ENCODE results near the gene KCNMA1.
"Not testable (repeated sequence)": the region's sequence is repeated elsewhere in the genome, so short reads cannot be mapped to it uniquely, and the experiment has no call there.

The KCNMA1 gene

DNA sequence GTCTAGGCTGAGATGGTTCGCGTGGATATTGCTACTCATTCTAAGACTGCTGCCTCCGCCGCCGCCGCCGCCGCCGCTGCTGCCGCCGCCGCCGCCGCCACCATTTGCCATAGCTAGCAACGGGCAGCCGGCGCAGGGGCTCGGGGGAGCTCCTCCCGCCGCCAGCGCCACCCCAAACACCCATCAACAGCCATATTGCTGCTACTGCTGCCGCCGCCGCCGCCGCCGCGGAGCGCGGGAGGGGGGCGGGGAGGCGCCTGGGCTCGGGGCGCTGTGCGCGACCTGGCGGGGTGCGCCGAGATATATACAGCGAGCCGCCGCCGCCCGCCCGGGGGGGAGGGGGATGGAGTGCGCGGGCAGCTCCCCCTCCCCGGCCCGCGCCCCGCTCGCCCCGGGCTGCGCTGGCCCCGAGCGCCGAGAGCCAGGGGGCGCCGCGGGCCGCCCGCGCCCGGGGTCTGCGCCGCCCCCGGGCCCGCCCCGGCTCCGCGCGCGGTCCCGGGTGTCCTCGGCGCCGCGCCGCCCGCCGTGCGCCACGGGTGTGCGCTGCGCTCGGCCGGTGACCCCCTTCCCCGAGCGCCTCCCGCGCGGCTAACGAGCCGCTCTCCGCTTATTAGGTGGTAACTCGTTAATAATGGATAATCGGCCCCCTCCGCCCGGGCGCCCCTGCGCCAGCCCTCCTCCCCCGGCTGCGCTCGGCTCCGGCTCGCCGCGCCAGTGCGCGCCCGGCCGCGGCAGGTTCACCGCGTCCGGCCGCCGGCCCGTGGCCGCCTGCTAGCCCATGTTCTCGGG is at the start of gene KCNMA1:
TSS of gene KCNMA1 (minus strand) at position 277 of the 789 bp plus-strand sequence.
- no peak for DNase-seq

DNA sequence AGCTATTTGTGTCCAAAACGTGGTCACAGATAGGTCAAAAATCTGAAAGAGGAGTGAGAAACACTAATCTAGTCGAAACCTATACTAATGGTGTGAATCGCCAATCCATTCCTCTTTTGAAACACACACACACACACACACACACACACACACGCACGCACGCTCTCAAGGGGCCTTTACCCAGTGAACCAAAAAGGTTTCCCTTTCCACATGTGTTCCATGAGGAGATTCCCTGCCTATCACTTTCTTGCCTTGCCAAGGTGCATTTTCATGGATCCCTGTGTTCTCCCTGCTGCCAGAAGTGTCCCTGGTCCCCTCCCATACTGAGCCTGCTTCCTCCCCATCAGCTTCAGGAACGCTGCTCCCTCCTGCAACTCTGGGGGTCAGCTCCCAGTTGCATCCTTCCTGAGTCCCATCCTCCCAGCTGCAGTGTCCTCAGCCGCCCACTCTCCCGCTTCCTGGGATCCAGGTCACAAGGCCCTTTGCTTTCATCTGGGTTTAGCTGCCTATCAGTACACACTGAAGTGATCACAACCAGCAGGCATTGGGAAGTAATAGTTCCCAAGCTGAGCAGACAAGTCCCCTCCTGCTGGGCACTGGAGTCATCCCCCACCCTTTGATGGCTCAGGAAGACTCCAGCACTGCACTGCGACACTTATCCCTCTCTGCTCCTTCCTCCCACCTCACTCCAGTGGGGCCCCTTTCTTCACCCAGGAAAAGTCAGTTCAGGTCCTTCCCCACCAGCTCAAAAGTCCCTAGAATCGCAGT is 49.2 kb upstream of the KCNMA1 start:
- no peak for DNase-seq

DNA sequence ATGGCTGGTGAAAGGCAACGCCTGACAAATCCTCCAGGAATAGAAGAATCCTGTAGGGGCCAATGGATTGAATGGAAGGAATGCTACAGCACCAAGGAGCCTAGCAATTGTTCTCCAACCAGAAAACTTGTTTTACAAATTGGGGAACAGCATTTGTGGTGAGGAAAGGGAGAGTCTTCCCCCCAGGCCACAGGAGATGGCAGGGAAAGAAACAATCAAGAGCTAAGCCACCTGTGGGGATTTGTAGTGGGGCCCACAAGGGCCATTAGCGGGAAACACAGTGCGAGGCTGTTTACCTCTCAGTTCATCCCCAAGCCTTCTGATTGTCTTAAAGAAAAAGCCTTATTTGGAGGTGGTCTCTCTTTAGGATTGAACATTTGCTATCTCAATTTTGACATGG is 48.5 kb upstream of the KCNMA1 start:
- no peak for DNase-seq

DNA sequence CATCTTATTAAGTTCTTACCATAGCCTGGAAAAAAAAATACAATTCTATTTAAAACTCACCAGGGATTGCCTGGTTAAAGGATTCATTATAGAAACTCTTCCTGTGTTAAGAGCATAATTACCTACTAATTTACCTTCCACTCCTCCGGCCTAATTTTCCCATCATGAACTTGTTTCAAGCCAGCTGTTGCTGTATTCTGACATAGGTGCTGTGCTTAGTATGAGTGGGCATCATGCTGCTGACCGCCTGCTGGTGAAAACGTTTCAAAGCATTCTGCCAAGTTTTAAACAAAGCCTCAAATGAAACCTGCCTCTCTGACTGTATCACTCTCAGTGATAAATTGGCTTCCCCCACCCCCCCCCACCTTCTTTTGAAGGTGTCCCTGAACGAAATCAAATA is 47.8 kb upstream of the KCNMA1 start:
- DNase-seq: no peak

DNA sequence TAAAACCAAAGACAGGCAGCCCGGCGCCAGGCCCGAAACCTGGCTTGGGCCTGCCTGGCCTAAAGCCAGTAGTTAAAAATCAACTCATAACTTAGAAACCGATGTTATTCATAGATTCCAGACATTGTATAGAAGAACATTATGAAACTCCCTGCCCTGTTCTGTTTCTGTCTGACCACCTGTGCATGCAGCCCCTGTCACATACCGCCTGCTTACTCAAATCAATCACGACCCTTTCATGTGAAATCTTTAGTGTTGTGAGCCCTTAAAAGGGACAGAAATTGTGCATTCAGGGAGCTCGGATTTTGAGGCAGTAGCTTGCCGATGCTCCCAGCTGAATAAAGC is 45.5 kb upstream of the KCNMA1 start:
- not testable (repeated sequence) for DNase-seq

DNA sequence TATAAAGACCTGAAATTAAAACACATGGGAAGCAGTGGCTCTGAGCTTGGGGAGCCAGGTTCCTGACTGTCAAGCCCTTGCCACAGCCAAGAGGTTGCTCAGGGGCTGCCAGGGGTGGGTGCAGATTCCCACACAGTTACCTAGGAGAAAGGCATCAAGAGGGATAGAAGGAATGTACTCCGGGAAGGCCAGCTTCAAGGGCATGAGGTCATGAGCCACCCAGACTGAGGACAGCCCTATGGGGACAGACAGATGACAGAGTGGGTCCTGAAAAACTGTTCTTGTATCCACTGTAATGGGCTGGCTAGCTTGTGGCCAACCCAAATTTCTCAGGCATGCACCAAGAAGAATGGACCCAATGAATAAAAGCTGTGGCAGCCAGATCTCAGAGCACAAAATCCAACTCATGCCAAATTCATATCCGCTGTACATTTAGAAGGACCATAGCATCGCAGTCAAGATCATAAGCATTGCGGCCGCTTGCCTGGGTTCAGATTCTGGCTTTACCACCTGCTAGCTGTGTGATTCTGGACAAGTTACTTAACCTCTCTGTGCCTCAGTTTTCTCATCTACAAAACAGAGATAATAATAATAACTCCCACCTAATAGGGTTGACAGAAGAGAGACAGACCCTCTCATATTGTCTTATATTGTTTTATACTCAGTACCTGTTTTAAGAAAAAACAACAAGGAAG is 44.9 kb upstream of the KCNMA1 start:
- DNase-seq: no peak

DNA sequence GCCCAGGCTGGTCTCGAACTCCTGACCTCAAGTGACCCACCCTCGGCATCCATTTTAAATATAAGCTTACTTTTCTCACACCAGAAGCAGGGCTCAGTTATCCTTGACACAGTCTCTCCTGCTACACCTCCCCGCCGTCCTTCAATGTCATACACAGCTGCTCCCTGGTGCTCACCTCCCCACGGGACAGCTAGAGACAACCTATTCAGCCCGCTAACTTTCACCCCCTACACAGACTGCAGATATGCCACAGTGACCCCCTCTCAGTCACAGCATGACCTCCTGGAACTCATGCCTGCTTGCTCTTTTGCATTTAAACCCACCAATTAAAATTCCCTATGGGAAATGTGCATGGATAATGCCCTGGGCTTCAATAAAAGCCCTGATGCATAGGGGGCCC is 44.2 kb upstream of the KCNMA1 start:
- DNase-seq: no peak

DNA sequence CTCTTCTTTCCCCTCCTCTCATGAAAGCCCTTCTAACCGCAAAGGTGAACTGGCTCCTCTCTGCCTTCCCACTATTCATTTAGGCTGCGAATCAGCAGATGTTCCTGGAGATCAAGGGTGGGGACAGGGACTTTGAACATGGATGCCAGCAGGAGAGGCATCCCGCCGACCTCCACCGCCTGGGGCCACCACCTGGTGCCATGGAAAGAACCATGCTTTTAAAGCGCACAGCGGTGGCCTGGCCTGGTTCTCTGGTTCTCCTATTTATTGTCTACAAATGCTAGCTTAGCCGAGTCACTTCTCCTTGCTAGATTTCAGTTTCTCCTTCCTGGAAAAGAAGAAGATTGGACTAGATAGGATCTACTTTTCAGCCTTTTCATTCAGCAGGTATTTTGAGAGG is 43.2 kb upstream of the KCNMA1 start:
- DNase-seq: no peak

DNA sequence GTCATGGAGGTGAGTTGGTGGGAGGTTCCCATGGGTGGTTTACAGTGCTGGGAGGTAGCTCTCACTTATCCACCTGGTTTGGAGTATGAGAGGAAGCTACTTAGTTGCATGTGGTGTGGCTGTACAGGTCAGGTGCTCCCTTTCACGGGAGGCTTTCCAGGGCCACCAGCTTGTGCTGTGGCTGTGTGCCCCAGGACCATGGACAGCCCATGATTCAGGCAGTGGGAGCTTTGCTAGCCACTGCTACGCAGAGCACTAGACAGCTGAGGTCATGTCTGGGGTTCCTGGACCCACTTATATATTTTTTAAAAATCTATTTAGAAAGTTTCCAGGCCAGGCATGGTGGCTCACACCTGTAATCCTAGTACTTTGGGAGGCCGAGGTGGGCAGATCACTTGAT is 42.5 kb upstream of the KCNMA1 start:
- no peak for DNase-seq

DNA sequence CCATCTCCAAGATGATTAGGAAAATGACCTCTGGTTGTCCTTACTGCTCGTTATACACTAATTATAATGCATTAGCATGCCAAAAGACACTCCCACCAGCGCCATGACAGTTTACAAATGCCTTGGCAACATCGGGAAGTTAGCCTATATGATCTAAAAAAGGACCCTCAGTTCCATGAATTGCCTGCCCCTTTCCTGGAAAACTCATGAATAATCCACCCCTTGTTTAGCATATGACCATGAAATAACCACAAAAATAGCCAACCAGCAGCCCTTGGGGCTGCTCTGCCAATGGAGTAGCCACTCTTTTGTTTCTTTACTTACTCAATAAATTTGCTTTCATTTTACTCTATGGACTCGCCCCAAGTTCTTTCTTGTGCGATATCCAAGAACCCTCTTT is 41.6 kb upstream of the KCNMA1 start:
- no peak for DNase-seq

DNA sequence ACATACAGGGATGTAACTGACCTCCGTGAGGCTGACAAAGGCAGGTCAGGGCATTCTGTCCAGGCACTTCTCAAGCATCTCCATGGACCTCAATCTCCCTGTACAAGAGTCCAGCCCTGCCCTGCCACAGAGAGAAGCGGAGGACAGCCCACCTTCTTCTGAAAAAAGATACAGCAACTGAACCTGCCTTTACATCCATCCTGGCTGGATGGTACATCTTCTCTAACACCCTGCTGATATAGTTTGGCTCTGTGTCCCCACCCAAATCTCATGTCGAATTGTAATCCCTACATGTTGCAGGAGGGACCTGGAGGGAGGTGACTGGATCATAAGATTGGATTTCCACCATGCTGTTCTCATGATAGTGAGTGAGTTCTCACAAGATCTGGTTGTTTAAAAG is 40.5 kb upstream of the KCNMA1 start:
- DNase-seq: no peak

DNA sequence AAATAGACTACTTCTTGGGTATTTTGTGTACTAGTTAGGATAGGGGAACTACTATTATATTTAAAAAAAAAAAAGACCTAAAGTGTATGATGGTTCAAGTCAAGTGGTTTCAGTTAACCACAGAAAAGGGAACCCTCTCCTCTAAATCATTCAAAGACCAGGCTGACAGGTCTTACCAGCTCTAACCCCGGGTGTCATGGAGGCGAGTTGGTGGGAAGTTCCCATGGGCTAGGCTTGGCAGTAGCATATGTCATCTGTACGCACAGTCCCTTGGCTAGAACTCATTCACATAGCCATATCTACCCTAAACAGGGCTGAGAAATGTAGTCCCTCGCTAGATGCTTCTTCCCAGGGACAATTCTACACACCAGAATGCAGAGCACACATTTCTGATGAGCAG is 37.7 kb upstream of the KCNMA1 start:
- no peak for DNase-seq

DNA sequence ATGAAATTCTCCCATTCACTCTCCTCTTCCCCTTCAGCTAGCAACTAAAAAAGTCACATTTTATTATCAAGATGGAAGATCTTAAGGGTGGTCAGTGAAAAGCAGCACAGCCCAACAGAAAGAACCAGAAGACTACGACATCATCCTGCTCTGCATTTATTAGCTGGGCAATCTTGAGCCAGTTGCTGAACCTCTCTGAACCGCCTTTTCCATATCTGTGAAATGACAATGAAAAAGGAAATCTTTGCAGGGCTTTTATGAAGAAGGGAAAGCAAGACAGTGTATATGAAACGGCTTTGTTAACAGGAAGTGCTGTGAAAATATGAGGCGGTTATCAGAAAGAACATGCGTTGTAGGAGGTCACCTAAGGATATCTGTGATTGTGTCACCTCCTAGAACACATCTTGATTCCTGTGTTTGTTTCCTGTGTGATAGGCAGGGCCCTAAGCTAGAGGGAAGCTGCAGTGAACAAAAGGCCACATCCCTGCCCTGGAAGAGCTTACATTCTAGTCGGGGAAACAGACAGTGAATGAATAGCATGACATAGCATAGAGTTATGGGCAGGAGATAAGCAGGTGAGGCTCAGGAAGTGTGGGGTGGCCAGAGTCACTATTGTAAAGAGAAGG is 36.0 kb upstream of the KCNMA1 start:
- no peak for DNase-seq

DNA sequence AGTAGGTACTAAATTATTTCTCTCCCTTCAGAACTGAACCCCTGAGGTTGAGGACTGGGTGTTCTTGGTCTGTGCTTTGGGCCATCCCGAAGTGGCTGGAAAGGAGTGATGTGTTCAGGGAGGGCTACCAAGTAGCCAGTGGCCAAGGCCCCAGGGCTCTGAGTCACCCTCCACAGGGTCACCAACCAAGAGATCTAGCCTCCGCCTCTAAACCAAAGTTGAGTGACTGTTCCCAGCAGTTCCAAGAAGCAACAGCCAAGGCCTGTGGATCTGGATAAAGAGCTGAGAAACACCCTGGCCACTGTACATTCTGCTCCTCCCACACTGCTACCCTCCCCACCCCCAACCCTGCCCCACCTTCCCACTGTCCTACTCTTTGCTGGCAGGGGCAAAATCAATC is 35.5 kb upstream of the KCNMA1 start:
- no peak for DNase-seq

DNA sequence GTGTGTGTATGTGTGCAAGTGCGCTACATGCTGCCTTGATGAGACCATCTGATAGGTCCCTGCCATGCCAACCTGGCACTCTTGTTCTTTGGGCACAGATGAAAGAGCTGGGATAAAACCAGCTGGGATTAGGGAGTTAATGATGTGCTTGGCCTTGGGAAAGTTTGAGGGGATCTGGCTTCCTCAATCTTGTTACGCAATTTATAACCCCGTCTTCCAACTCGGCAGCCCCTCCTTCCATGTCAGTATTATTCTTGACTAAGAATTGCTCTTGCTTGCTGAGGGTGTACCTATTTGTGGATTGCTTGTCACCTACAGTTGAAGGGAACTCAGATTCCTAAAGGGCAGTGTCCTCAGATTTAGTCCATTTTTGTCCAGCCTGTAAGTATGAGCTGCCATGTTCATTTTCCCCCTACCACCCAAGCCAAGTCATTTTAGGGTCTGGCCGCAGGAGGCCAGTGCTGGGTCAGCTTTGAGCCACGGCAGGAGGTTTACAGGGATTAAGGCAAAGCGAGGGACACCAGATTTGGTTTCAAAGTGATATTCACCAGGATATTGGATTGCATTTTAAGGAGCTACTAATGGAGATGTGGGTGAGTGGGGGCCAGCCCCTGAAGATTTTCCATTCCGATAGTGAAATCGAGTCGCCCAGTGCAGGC is 34.1 kb upstream of the KCNMA1 start:
- DNase-seq: no peak

DNA sequence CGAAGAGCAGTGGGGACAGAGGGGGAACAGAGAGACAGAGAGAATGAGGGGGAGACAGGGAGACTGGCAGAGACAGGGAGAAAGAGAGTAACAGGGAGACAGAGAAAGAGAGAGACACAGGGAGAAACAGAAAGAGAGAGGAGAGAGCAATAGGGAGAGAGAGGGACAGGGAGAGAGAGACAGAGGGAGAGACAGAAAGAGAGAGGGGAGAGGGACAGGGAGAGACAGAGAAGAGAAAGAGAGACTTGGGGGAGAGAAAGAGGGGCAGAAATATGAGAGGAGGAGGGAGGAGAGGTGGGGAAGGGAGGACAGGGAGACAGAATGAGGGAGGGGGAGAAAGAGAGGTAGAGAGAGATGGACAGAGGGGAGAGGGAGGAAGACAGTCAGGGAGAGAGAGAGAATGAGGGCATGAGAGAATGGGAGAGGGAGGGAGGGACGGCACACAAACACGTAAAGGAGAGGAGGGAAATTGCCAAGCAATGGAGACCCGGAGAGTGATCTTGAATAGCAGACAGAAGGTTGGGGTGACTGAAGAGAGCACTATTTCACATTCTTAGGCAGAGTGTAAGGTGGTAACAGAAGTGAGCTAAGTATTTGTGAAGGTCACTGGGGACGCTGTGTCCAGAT is 33.3 kb upstream of the KCNMA1 start:
- DNase-seq: no peak

DNA sequence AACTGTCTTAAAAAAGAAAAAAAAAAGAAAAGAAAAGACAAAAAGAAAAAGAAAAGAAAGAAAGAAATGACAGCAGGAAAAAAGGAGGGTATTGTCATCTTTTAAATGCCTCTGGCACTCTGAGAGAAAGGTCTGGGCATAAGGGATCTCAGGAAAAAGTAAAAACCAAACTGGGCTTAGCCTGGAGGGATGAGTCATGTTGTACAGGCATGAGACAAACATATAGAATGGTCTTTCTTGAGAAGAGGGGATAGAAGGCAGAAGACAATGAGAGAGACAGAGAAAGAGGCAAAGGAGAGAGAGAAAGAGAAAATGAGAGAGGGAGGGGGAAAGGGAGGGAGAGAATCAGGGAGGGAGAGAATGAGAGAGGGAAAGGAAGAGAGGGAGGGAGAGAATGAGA is 32.3 kb upstream of the KCNMA1 start:
- no peak for DNase-seq

DNA sequence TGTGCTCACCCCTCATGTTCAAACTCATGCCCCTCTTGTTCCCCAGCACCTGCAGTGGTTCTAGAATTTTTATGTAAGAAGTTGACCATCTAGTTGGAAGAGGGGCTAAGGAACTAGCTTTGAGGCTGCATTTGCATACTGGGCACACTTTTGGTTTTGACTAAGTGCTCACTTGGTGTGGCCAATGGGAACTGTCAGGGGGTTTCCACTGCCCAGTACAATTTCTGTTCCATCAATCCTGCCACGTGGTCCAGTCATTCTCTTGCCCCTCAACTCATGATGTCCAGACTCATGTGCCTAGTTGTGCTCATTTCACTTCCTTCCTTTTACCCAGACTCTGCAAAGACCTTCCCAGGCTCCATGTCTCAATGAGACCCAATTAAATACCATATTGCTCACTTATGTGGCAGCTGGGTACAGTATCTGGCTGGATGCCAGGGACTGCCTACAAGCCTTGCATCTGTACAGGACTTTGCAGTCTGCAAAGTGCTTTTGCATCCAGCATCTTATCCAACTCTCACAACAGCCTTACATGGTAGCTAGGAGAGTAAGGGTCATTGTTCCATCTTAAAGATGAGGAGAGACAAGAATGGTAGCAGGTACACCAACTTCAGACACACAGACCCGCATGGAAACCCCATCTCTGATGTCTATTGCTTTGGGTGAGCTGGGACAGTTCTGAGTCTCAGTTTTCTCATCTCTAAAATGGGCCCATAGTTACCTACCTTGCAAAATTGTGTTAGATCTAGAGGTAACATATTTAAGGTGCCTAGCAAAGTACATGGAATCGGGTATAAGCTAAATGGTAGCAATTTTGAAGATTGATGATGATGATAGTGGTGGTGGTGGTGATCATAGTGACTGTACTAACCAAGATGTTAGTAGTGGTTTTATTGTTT is 30.1 kb upstream of the KCNMA1 start:
- DNase-seq: no peak

DNA sequence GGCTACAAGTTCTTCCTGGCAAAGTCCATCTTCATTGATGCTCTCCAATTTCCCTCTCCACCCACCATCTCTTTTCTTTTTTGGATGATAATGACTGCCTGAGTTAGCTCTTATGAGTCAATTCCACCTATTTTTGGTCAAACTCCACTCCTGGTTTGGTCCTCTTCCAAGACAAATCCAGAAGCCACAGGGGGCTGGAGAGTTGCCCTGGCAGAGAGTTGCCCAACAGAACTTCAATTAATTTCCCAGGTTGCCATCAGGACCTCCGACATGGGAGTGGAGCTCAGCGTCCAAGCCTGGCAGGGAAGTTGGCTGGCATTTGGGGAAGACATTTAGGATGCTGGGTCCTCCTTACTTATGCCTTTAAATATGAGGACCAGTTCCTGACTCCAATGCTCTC is 29.2 kb upstream of the KCNMA1 start:
- DNase-seq: no peak

DNA sequence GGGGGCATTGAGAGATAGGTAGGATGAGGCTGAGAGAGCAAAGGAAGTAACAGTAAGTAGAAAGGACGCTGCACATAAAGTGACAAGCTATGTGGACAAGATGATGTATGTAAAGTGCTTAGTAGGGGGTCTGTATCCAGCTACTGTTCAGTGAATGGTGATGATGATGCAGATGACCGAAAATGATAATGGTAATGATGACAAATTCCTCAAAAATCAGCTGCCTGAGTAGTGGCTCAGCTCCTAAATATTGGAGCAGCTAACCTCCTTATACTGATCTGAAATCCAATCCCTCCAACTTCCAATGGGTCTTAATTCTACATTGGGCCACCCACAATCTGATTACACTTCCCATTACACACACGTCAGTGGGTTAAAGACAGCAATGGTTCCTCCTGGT is 27.1 kb upstream of the KCNMA1 start:
- no peak for DNase-seq

DNA sequence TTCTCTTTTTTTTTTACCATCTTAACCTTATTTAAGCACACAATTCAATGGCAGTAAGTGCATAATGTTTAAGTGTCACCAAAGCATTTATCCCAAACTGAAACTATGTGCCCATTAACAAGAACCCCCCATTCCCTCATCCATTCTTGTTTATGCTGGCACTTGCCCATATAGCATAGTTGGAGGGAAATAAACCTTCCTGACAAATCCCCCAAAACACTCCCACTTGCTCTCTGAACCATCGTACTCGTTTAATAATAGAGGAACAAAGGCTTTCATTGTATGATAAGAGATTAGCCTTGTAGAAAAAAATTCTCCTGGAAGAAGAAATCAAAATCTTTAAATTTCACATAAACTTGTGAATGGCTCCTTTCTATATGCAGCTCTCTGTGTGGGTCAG is 26.4 kb upstream of the KCNMA1 start:
- DNase-seq: no peak

DNA sequence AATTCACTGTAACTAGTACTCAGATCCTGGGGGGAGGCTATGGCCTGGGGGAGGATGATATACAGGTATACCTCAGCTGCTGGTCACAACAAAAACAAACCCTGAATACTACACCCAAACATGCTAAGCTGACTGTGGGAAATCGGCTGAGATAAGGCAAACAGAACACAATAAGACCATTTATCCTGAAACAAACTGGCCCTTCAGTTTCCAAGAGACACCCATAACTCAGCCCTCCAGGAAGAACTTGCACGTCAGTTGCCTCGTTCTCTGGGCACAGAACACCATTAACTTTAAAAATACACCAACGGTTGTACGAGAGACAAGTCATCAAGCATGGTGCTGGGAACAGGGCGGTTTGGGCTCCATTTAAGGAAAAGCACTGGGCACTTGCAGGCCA is 24.1 kb upstream of the KCNMA1 start:
- no peak for DNase-seq
